ENCODE results near the gene APOL4.

The APOL4 gene

DNA sequence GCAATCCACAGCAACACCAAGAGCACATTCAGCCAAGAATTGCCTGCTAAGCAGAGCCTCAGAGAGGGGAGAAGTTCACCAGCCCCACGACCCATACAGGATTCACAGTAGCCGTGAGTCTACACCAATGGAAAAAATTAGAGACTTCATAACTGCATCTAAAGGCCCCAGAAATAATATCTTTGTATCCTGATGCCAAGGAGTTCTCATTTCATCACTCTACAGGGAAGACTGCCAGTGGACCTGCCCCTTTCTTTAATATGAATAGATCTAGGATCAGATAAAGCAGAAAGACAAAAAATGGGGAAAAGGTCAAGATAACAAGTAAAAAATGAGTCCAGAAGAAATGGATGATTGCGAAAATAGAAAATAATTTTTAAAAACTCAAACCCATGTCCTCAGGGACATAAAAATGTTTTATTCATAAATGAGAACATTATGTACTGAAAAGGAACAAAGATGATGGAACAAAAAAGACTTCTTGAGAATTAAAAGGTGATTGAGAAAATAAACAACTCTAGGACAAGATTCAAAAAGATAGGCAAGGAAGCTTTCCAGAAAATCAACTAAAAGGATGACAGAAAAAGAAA, 50.5 kb downstream of the APOL4 start:
- no peak for DNase-seq

DNA sequence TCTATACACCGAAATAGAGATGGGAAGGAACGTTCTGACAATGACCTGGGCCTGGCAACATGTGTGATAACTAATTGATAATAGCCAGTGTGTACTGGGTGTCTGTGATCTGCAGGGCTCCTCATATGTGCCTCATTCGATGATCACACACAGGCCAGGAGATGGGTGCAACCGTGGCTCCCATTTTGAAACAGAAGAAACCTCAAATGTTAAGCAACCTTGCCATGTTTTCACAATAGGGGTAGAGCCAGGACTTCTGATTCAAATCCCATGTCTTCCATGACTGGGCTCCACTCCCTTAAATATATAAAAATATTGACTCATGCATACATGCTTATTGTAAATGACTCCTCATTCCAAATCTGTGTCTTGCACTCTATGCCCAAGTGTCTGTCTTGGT, 52.2 kb downstream of the APOL4 start:
- DNase-seq = no peak

DNA sequence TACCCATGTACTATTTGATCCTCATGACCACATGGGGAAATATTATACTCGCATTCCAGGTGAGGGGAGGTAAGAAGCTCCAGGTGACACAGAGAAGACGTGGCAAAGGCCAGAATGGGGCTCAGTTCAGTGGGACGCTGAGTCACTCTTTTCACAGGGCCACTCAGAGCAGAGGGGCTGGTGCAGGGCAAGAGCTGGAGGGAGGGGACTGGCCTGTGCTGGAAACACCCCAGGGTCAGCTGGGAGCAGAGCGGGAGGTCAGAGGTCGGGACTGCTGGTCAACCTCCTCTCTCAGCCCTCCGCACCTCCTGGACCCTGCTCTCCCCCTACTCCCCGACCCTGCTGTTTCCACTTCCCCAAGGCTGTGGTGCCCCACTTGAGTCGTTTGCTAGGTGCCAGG, 53.2 kb downstream of the APOL4 start:
- no peak for DNase-seq

DNA sequence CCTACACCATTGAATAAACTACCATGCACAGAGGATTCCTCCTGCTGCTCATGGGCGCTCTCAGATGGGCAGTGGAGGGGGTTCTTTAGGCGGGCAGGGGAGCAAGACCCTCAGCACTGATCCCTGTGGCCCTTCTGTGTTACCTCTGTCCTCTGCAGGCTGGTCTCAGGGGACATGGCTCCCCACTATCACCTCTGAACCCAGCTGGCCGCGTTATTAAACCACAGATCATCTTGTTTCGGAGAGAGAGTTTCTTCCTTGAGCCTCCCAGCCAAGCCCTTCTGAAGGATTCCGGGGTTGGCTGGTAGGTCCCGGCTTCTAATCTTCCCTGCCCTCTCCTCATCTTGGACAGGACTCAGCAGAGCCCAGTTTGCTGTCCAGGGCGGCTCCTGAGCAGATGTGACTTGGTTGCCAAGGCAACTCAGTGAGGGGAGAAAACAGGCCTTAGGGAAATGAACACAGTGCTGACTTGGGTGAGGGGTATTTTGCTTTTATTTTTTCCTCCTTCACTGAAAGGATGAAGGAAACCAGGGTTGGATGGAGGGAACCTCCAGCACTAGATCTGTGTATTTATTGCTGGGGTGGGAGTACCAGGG, 54.3 kb downstream of the APOL4 start:
- DNase-seq = no peak

DNA sequence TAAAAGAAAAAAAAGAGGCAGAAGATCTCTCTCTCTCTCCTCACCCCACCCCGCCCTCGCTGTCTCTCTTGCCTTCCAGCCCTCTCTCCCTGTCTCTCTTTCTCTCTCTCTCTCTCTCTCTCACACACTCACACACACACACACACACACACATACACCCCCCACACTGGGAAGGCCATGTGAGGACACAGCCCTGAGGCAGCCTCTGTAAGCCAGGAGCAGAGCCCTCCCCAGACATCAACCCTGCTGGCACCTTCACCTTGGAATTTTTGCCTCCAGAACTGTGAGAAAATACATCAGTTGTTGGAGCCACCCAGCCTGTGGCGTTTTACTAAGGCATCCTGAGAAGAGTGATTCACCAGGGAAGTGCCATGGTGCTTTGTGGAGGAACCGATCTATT, 55.7 kb downstream of the APOL4 start:
- DNase-seq = no peak

DNA sequence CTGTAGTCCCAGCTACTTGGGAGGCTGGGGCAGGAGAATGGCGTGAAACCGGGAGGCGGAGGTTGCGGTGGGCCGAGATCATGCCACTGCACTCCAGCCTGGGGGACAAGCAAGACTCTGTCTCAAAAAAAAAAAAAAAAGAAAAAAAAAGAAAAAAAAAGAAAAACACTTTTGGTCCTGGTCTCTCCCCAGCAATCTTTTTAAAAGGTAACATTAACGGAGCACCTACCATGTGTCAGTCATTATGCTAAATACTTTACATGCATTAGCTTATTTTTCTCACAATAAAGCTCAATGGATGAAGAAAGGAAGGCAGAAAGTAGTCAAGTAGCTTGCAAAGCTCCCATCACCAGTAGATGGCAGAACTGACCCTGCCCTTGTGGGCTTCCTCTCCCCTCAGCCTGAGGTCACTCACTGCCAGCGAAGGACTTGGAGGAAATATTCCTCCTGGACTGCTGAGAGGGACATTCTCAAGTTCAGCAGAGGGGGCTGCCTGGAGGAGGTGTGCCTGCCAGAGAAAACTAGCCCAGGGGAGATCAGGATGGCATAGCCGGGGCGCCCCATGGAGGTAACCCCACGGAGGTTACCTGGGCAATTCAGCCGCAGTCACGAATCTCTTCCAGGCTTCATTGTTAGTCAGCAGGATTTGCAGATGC, 56.6 kb downstream of the APOL4 start:
- DNase-seq = no peak

DNA sequence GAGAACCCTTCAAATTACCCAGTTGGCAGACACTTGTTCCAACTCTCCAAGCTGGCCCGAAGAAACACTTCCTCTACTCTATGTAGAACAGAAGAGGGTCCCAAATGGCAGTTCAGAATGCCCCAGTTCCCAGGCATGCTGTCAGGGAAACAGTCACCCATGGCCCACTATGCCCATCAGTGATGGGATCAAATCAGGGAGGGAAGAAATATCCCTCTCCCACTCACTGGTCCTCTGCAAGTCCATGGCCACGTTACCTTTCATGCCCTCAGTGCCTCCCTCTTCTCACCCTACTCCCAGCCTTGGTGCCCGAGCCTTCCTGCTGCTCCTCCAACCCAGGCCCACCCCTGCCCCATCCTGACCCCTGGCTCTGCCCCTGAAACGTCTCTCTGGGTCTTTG, 57.7 kb downstream of the APOL4 start:
- no peak for DNase-seq

DNA sequence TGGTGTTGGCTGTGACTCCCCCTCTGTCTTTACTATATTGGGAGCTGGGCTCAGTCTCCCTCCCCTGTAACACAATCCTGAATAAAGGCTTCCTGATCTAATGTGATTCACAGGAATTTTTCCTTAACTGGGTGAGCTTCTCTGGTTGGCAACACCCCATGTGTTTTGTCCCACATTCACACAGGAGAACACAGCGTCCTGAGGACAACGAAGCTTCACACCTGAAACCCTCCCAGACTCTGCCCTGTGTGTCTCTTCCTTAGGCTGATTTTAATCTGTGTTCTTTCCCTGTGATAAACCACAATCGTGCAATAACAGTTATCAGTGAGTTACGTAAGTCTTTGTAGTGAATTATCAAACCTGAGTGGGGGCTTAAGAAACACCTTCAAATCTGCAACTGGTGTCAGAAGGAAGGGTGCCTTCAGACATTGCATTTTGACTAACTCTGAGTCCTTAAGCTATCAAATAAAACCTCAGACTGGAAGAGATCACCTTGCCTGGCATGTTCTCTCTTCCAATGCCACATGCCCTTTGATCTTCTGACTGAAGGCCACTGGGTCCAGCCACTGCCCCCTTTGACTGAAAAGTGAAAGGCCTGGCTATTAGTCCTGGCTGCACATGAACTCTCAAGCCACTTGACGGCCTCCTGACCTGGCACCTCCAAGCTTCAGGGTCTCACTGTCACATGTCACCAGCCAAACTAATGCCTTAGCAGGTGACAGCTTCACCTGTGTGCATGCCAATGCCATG, 58.4 kb downstream of the APOL4 start:
- DNase-seq = no peak

DNA sequence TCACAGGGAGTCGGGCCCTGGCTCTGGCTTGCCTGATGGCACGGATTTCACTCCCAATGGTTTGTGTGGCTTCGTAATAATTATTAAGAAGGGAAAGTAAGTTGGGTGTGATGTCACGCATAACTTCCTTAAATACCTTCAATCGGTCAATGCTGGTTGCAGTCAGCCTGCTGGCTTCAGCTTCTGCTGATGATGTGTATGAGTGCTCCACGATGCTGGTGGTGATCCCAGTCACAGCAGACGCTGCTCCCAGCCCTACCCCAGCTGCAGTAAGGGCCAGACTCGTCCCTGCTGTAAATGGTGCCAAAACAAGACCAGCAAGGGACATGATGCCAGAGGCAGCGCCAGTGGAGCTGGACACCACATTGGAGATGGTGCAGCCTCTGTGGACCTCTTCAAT, 60.1 kb downstream of the APOL4 start:
- DNase-seq = no peak
